HepG2 (cell line): Measurements from ENCODE around the gene SLC6A9.

Source experiments
- FOXJ3 ChIP-seq: sonication (generic); formaldehyde crosslinking; IDR thresholded peaks from 2 replicates; pipeline ENCODE4 v1.4.0; 2020; ENCODE audit warnings: missing genetic modification reagents, mild to moderate bottlenecking, borderline replicate concordance
- ISX ChIP-seq: sonication (generic); formaldehyde crosslinking; conservative IDR thresholded peaks from 2 replicates; pipeline ENCODE4 v1.5.0; 2020; ENCODE audit warnings: missing genetic modification reagents
- MYNN ChIP-seq: sonication (generic); formaldehyde crosslinking; IDR thresholded peaks from 2 replicates; pipeline ENCODE4 v1.4.0; 2020; ENCODE audit warnings: mild to moderate bottlenecking, low read depth, missing genetic modification reagents
- NAIF1 ChIP-seq: sonication (generic); formaldehyde crosslinking; IDR thresholded peaks from 2 replicates; pipeline ENCODE4 v1.5.0; 2020; ENCODE audit warnings: mild to moderate bottlenecking, missing genetic modification reagents, borderline replicate concordance
- NFATC3 ChIP-seq: sonication (generic); formaldehyde crosslinking; IDR thresholded peaks from 2 replicates; pipeline ENCODE4 v1.5.1; 2020; ENCODE audit warnings: mild to moderate bottlenecking, missing genetic modification reagents
- POLR2A ChIP-seq, 2 experiments: IDR thresholded peaks; 2 replicates each; pipeline ENCODE4 v1.6.1; 2011; ENCODE audit warnings: low read depth in 2 of 2, low read length in 2 of 2, mild to moderate bottlenecking in 1 of 2, moderate library complexity in 1 of 2; ENCODE audit not compliant: insufficient read depth in 1 of 2
- STAT6 ChIP-seq: sonication (generic); formaldehyde crosslinking; IDR thresholded peaks from 2 replicates; pipeline ENCODE4 v1.4.0; 2020; ENCODE audit warnings: missing genetic modification reagents, mild to moderate bottlenecking, borderline replicate concordance
- TBP ChIP-seq: sonication (generic); formaldehyde crosslinking; IDR thresholded peaks from 2 replicates; pipeline ENCODE4 v1.5.0; 2020; ENCODE audit warnings: missing genetic modification reagents
- THAP11 ChIP-seq: IDR thresholded peaks from 2 replicates; pipeline ENCODE4 v1.6.1; 2016; ENCODE audit warnings: missing biosample characterization, missing genetic modification reagents
- ZBTB20 ChIP-seq: sonication (generic); formaldehyde crosslinking; IDR thresholded peaks from 2 replicates; pipeline ENCODE4 v1.8.1; 2023; ENCODE audit warnings: missing genetic modification reagents, low read depth, mild to moderate bottlenecking, borderline replicate concordance
- TF ChIP-seq, protein P1 (sequence below): sonication (generic); formaldehyde crosslinking; IDR thresholded peaks from 2 replicates; pipeline ENCODE4 v1.9.0; 2022; ENCODE audit warnings: missing genetic modification reagents, mild to moderate bottlenecking, borderline replicate concordance
- TF ChIP-seq, protein P2 (sequence below): IDR thresholded peaks from 2 replicates; pipeline ENCODE4 v1.6.1; 2016; ENCODE audit warnings: missing genetic modification reagents, missing compliant biosample characterization
- TF ChIP-seq, protein P3 (sequence below): sonication (generic); formaldehyde crosslinking; IDR thresholded peaks from 2 replicates; pipeline ENCODE4 v1.5.0; 2020; ENCODE audit warnings: mild to moderate bottlenecking, missing genetic modification reagents, moderate library complexity

DNA sequence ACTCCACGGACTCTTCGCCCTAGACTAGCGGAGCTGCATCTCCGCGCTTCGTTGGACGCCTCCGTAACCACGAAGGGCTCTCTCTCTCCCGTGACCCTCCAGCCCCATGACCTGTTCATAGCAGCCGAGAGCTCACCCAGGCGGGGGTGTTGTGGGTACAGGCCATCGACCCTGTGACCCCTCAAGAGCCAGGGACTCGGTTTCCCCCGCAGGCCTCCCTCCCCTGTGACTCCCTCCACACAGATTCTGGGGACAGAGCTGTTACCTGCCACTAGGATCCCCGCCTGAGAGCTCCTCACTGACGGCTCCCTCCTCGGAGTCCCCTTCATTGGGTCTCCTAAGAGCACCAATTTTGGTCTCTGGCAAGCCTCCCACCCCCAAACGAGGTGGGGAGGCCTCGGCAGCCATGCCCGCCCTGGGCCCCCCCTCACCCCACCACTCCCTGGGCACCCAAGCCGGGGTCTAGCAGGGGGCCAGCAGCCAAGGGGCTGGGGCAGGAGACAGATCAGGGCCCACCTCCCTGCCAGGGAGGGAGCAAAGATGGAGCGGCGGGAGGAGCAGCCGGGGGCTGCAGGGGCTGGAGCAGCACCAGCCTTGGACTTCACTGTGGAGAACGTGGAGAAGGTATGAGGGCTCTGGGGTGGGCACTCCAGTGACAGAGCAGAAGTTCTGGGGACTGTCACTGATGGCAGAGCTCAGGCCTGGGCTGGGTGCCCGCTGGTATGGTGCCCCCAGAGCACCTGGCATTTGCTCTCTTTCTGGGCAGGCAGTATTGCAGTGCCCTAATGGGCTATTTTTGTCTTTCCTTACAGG is 84.0 kb downstream of the SLC6A9 start:
- TF ChIP-seq, protein P1, sequence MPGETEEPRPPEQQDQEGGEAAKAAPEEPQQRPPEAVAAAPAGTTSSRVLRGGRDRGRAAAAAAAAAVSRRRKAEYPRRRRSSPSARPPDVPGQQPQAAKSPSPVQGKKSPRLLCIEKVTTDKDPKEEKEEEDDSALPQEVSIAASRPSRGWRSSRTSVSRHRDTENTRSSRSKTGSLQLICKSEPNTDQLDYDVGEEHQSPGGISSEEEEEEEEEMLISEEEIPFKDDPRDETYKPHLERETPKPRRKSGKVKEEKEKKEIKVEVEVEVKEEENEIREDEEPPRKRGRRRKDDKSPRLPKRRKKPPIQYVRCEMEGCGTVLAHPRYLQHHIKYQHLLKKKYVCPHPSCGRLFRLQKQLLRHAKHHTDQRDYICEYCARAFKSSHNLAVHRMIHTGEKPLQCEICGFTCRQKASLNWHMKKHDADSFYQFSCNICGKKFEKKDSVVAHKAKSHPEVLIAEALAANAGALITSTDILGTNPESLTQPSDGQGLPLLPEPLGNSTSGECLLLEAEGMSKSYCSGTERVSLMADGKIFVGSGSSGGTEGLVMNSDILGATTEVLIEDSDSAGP (CRISPR knock-in tag): no peak
- TF ChIP-seq, protein P2, sequence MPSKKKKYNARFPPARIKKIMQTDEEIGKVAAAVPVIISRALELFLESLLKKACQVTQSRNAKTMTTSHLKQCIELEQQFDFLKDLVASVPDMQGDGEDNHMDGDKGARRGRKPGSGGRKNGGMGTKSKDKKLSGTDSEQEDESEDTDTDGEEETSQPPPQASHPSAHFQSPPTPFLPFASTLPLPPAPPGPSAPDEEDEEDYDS (CRISPR knock-in tag): no peak
- no peak for TF ChIP-seq ZBTB20 (CRISPR knock-in tag)
- TF ChIP-seq NAIF1 (CRISPR knock-in tag): no peak
- no peak for TF ChIP-seq POLR2A (IDR thresholded peaks at IDR 0.05; ENCODE audit: insufficient read depth in 1 of 2, low read depth in 2 of 2, low read length in 2 of 2)
- TF ChIP-seq THAP11 (CRISPR knock-in tag): no peak
- TF ChIP-seq TBP: no peak
- TF ChIP-seq NFATC3 (CRISPR knock-in tag): no peak
- TF ChIP-seq, protein P3, sequence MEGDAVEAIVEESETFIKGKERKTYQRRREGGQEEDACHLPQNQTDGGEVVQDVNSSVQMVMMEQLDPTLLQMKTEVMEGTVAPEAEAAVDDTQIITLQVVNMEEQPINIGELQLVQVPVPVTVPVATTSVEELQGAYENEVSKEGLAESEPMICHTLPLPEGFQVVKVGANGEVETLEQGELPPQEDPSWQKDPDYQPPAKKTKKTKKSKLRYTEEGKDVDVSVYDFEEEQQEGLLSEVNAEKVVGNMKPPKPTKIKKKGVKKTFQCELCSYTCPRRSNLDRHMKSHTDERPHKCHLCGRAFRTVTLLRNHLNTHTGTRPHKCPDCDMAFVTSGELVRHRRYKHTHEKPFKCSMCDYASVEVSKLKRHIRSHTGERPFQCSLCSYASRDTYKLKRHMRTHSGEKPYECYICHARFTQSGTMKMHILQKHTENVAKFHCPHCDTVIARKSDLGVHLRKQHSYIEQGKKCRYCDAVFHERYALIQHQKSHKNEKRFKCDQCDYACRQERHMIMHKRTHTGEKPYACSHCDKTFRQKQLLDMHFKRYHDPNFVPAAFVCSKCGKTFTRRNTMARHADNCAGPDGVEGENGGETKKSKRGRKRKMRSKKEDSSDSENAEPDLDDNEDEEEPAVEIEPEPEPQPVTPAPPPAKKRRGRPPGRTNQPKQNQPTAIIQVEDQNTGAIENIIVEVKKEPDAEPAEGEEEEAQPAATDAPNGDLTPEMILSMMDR (CRISPR knock-in tag): no peak
- no peak for TF ChIP-seq FOXJ3
- TF ChIP-seq MYNN (CRISPR knock-in tag): no peak
- no peak for TF ChIP-seq ISX
- 0 out of 2 replicates have a peak, but pooled peaks have one; percentile 11 for TF ChIP-seq STAT6
